GM18870 (cell line): ENCODE measurements around the gene DHRS12.
"Not testable (repeated sequence)": the region's sequence is repeated elsewhere in the genome, so short reads cannot be mapped to it uniquely, and the experiment has no call there.

Source experiments
- ATAC-seq: cut with Tn5 transposase; IDR thresholded peaks from one replicate; pipeline ENCODE4 v1.9.1; 2021; ENCODE audit warnings: moderate library complexity; ENCODE audit not compliant: unreplicated experiment

Gene DHRS12

GRCh38 chr13:51828730-51829567, 25.0 kb upstream of the DHRS12 start:
- no peak for ATAC-seq

GRCh38 chr13:51827254-51827653, 23.3 kb upstream of the DHRS12 start:
- ATAC-seq, result no peak

GRCh38 chr13:51826606-51827005, 22.6 kb upstream of the DHRS12 start:
- ATAC-seq, result no peak

- no peak for ATAC-seq
Observed at GRCh38 chr13:51825681-51826254, 21.8 kb upstream of the DHRS12 start.

GRCh38 chr13:51825165-51825592, 21.2 kb upstream of the DHRS12 start:
- no peak for ATAC-seq

- ATAC-seq, result not testable (repeated sequence)
Observed at GRCh38 chr13:51824712-51825111, 20.7 kb upstream of the DHRS12 start.

- no peak for ATAC-seq
Observed at GRCh38 chr13:51823863-51824262, 19.9 kb upstream of the DHRS12 start.

GRCh38 chr13:51823359-51823758, 19.4 kb upstream of the DHRS12 start:
- ATAC-seq, result no peak

GRCh38 chr13:51822106-51822815, 18.3 kb upstream of the DHRS12 start:
- no peak for ATAC-seq

- no peak for ATAC-seq
Observed at GRCh38 chr13:51821606-51822005, 17.6 kb upstream of the DHRS12 start.

- ATAC-seq, result no peak
Observed at GRCh38 chr13:51820016-51820597, 16.1 kb upstream of the DHRS12 start.

GRCh38 chr13:51819544-51819943, 15.6 kb upstream of the DHRS12 start:
- no peak for ATAC-seq

- no peak for ATAC-seq
Observed at GRCh38 chr13:51818781-51819511, 15.0 kb upstream of the DHRS12 start.

GRCh38 chr13:51818276-51818675, 14.3 kb upstream of the DHRS12 start:
- no peak for ATAC-seq

GRCh38 chr13:51817717-51818116, 13.8 kb upstream of the DHRS12 start:
- no peak for ATAC-seq

GRCh38 chr13:51816604-51817249, 12.8 kb upstream of the DHRS12 start:
- no peak for ATAC-seq

- ATAC-seq, result no peak
Observed at GRCh38 chr13:51815848-51816247, 11.9 kb upstream of the DHRS12 start.

GRCh38 chr13:51814825-51815650, 11.1 kb upstream of the DHRS12 start:
- peak; percentile 65 for ATAC-seq

- no peak for ATAC-seq
Observed at GRCh38 chr13:51814071-51814470, 10.1 kb upstream of the DHRS12 start.
